ENCODE measurements around the gene CHMP3.

- TF ChIP-seq CTCF (IDR thresholded peaks at IDR 0.05) (no peak), MXI1 (IDR thresholded peaks at IDR 0.05; ENCODE audit: low read depth, low read length) (no peak), CHD2 (IDR thresholded peaks at IDR 0.05; ENCODE audit: low read length, partially characterized antibody) (no peak), RXRA (IDR thresholded peaks at IDR 0.05; ENCODE audit: borderline replicate concordance, low read depth) (no peak), SIN3A (IDR thresholded peaks at IDR 0.05; ENCODE audit: borderline replicate concordance, low read depth, low read length) (no peak), TEAD4 (IDR thresholded peaks at IDR 0.05; ENCODE audit: borderline replicate concordance, insufficient read depth) (no peak), EZH2phosphoT487 (IDR thresholded peaks at IDR 0.05; ENCODE audit: borderline replicate concordance, low read depth) (no peak), ELF1 (IDR thresholded peaks at IDR 0.05) (no peak), TCF12 (IDR thresholded peaks at IDR 0.05) (no peak), POLR2AphosphoS5 (IDR thresholded peaks at IDR 0.05; ENCODE audit: low read depth, low read length) (no peak)
- TF ChIP-seq, protein P1, sequence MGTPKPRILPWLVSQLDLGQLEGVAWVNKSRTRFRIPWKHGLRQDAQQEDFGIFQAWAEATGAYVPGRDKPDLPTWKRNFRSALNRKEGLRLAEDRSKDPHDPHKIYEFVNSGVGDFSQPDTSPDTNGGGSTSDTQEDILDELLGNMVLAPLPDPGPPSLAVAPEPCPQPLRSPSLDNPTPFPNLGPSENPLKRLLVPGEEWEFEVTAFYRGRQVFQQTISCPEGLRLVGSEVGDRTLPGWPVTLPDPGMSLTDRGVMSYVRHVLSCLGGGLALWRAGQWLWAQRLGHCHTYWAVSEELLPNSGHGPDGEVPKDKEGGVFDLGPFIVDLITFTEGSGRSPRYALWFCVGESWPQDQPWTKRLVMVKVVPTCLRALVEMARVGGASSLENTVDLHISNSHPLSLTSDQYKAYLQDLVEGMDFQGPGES (IDR thresholded peaks at IDR 0.05; ENCODE audit: low read depth, low read length) = no peak
These were observed 71.2 kb downstream of the CHMP3 start for GRCh38 chr2:86492048-86492453.
